ENCODE measurements around the gene TSC22D1. TPM values are rescaled to one million over a fixed set of nuclear protein-coding genes. Genes with fewer than 3 reads are reported as not detected.

Gene TSC22D1
- total and polyA plus RNA-seq, 2 experiments from 2014 or later = 173 to 195 TPM

DNA sequence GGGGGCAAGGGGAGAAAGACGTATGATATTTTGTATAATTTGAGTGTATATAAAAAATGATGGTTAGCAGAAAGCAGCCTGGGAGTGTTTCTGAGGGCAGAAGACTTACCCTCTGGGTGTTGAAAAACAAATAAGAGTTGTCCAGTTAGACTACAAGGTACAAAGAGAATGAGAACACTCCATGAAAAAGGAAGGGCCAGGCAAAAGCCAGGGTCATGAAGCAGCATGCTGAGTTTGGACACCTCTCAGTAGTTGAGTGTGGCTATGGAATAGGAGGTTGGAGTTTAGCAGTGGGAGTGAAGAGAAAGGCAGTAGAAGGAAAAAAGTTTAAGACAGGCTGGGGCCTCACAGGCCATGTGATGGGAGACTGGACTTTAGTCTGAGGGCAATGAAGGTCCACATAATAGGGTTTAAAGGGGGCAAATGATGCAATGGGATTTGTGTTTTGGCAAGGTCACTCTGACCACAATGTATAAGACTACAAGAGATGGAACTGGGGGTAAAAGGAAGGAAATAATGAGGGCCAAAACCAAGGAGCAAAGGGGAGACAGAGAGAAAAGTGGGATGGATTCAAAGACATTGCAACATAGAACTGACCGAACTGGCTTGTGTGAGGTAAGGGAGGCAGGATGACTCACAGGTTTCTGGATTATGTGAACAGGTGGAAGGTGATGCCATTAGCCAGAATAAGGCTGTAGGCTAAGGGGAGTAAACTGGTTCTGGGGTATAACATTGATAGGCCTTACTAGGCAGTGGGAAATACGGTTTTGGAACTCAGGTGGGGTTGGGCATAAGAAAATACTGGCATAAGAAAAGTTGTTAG lies 125.9 kb downstream of the TSC22D1 start:
- H4K20me1 ChIP-seq (ENCODE audit: insufficient read depth, poor library complexity, severe bottlenecking) = no peaks in the 10 kb centered on the region
- peak overlapping the region; percentile 47 for H3K4me2 ChIP-seq
- H3K36me3 ChIP-seq (replicated peaks; ENCODE audit: insufficient read depth, low read depth) = no peaks in the 10 kb centered on the region
- WGBS (ENCODE audit: low lambda C conversion rate, missing lambda C conversion rate) = 85% methylated on average over 3 of the region's 3 CpGs
- no peak overlapping the region for H2AFZ ChIP-seq
- H3K9me3 ChIP-seq (ENCODE audit: low read depth) = no peaks in the 10 kb centered on the region
- no peaks in the 10 kb centered on the region for H3K9me2 ChIP-seq (replicated peaks; ENCODE audit: insufficient read depth)
- no peaks in the 10 kb centered on the region for H3K27me3 ChIP-seq
- TF ChIP-seq EZH2phosphoT487 (IDR thresholded peaks at IDR 0.05; ENCODE audit: low read depth, severe bottlenecking, unreplicated experiment) (no peak), EZH2 (IDR thresholded peaks at IDR 0.05; ENCODE audit: borderline replicate concordance) (no peak)
- TF ChIP-seq, protein P1, sequence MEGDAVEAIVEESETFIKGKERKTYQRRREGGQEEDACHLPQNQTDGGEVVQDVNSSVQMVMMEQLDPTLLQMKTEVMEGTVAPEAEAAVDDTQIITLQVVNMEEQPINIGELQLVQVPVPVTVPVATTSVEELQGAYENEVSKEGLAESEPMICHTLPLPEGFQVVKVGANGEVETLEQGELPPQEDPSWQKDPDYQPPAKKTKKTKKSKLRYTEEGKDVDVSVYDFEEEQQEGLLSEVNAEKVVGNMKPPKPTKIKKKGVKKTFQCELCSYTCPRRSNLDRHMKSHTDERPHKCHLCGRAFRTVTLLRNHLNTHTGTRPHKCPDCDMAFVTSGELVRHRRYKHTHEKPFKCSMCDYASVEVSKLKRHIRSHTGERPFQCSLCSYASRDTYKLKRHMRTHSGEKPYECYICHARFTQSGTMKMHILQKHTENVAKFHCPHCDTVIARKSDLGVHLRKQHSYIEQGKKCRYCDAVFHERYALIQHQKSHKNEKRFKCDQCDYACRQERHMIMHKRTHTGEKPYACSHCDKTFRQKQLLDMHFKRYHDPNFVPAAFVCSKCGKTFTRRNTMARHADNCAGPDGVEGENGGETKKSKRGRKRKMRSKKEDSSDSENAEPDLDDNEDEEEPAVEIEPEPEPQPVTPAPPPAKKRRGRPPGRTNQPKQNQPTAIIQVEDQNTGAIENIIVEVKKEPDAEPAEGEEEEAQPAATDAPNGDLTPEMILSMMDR (IDR thresholded peaks at IDR 0.05; ENCODE audit: poor library complexity) = no peak
- H3K27ac ChIP-seq = peak overlapping the region; percentile 88
- peaks cover 31% of the 10 kb centered on the region for H3K79me2 ChIP-seq
- no peak overlapping the region for H3K4me3 ChIP-seq
- peaks cover 21% of the 10 kb centered on the region for H3K4me1 ChIP-seq (ENCODE audit: insufficient read depth)
- DNase-seq (ENCODE audit: low spot score) = peak; percentile 69

- DNase-seq (ENCODE audit: low spot score) = no peak
- Histone ChIP-seq H3K4me1 (ENCODE audit: insufficient read depth) (peaks cover 21% of the 10 kb centered on the region), H3K36me3 (replicated peaks; ENCODE audit: insufficient read depth, low read depth) (no peaks in the 10 kb centered on the region), H3K79me2 (peaks cover 41% of the 10 kb centered on the region), H3K9me2 (replicated peaks; ENCODE audit: insufficient read depth) (no peaks in the 10 kb centered on the region), H3K27ac (peak overlapping the region; percentile 88), H3K4me2 (peak overlapping the region; percentile 39), H4K20me1 (ENCODE audit: insufficient read depth, poor library complexity, severe bottlenecking) (no peaks in the 10 kb centered on the region), H3K9me3 (ENCODE audit: low read depth) (no peaks in the 10 kb centered on the region), H3K27me3 (no peaks in the 10 kb centered on the region), H3K4me3 (no peak overlapping the region), H2AFZ (no peak overlapping the region)
- TF ChIP-seq EZH2 (IDR thresholded peaks at IDR 0.05; ENCODE audit: borderline replicate concordance) = no peak
- TF ChIP-seq, protein P1 (IDR thresholded peaks at IDR 0.05; ENCODE audit: poor library complexity) = no peak
- no peak for TF ChIP-seq EZH2phosphoT487 (IDR thresholded peaks at IDR 0.05; ENCODE audit: low read depth, severe bottlenecking, unreplicated experiment)
- WGBS (ENCODE audit: low lambda C conversion rate, missing lambda C conversion rate) = 76% methylated on average over 3 of the region's 3 CpGs
Measured at GRCh38 chr13:44448875-44449274, 127.3 kb downstream of the TSC22D1 start.

DNA sequence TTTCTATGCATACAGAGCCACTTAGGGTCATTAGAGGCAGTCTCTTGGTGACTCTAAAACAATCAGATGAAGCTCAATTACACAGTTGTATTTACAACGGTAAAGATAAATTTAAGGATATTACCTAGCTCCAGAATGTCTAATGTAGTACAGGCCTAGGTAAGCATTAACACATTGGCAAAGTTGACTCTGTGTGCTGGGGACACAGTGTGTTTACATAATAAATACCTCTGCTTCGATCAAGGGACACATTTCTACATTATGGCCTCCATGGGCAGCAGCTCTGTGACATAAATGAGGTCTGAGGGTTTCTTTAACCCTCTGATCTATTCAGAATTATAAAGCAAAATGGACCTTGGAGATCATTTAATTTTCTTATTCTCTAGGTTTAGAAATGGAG lies 127.8 kb downstream of the TSC22D1 start:
- peak overlapping the region; percentile 39 for H3K4me2 ChIP-seq
- no peak overlapping the region for H2AFZ ChIP-seq
- no peaks in the 10 kb centered on the region for H3K36me3 ChIP-seq (replicated peaks; ENCODE audit: insufficient read depth, low read depth)
- H3K79me2 ChIP-seq = peaks cover 43% of the 10 kb centered on the region
- no peaks in the 10 kb centered on the region for H3K9me3 ChIP-seq (ENCODE audit: low read depth)
- WGBS (ENCODE audit: low lambda C conversion rate, missing lambda C conversion rate) = 40% methylated on average over 2 of the region's 2 CpGs
- H3K9me2 ChIP-seq (replicated peaks; ENCODE audit: insufficient read depth) = no peaks in the 10 kb centered on the region
- H3K4me3 ChIP-seq = no peak overlapping the region
- DNase-seq (ENCODE audit: low spot score) = no peak
- peaks cover 21% of the 10 kb centered on the region for H3K4me1 ChIP-seq (ENCODE audit: insufficient read depth)
- no peaks in the 10 kb centered on the region for H4K20me1 ChIP-seq (ENCODE audit: insufficient read depth, poor library complexity, severe bottlenecking)
- TF ChIP-seq EZH2phosphoT487 (IDR thresholded peaks at IDR 0.05; ENCODE audit: low read depth, severe bottlenecking, unreplicated experiment) = no peak
- TF ChIP-seq, protein P1 (IDR thresholded peaks at IDR 0.05; ENCODE audit: poor library complexity) = no peak
- no peak for TF ChIP-seq EZH2 (IDR thresholded peaks at IDR 0.05; ENCODE audit: borderline replicate concordance)
- H3K27ac ChIP-seq = peak overlapping the region; percentile 88
- no peaks in the 10 kb centered on the region for H3K27me3 ChIP-seq

All from hepatocyte (in vitro differentiated cells).